GM18520 (cell line): Measurements from ENCODE around the gene C2CD4D.

Experiments used
- ATAC-seq: cut with Tn5 transposase; IDR thresholded peaks from one replicate; pipeline ENCODE4 v1.9.1; 2021; ENCODE audit not compliant: unreplicated experiment

The C2CD4D gene

GRCh38 chr1:151835596-151835995, 4.0 kb downstream of the C2CD4D start:
- no peak for ATAC-seq

GRCh38 chr1:151834239-151834638, 5.4 kb downstream of the C2CD4D start:
- no peak for ATAC-seq

GRCh38 chr1:151833172-151833900, 6.3 kb downstream of the C2CD4D start:
- ATAC-seq = no peak

- no peak for ATAC-seq
These were observed 7.2 kb downstream of the C2CD4D start for GRCh38 chr1:151832318-151832980.

DNA sequence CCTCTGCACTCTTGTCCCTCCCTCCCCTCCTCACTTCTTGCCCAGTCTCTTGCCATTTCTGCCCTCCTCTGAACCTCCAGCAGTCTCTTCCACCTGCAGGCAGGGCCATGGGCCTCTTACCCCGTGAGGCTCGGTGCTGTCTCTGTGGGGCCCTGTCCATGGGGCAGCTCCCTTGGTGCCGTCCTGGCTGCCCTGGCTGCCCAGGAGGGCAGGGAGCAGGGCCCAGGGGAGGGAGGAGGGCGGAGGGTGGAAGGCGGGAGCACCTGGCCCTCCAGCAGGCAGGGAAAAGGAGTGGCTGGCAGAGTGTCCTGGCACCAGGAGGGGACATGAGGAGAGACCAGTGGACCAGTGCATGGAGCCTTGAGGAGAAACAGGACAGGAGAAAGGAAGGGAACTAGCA, 8.0 kb downstream of the C2CD4D start, which contains the start of gene RORC:
TSS of gene RORC (minus strand) at position 198 of the 400 bp plus-strand sequence. CDS start at position 160, 38 bp downstream.
- no peak for ATAC-seq

DNA sequence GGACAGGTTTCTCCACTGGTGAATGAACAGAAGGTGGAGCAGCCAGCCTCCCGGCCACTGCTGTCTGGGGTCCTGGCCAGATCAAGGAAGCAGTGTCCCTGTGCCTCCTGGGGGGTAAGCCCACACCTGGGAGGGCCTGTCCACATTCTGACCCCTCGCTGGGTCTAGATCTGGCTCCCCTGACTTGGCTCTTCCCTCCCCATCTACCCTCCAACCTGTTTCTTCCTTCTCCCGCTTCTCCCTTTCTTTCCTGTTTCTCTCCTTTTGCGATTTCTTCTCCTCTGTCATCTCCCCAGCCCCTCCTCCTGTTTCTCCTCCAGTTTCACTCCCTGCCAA, 8.4 kb downstream of the C2CD4D start:
- no peak for ATAC-seq

DNA sequence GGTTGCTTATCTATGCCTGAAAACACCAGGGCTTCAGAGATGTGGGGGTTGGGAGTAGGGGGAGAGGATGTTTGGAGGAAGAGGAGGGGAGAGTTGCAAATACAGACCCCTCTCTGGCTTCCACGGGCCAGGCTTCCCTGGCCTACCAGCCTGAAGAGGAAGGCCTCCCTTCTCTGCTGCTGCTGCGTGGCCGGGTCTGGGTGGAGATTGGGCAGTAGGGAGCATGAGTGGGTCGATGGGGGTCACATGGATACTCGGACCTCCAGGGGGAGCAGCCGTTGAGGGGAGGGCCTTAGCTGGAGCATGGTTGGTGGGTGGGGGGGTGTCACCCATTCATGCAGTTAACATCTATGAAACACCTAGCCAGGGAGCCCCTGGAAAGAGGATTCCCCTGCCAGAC, 9.6 kb downstream of the C2CD4D start:
- ATAC-seq = no peak

DNA sequence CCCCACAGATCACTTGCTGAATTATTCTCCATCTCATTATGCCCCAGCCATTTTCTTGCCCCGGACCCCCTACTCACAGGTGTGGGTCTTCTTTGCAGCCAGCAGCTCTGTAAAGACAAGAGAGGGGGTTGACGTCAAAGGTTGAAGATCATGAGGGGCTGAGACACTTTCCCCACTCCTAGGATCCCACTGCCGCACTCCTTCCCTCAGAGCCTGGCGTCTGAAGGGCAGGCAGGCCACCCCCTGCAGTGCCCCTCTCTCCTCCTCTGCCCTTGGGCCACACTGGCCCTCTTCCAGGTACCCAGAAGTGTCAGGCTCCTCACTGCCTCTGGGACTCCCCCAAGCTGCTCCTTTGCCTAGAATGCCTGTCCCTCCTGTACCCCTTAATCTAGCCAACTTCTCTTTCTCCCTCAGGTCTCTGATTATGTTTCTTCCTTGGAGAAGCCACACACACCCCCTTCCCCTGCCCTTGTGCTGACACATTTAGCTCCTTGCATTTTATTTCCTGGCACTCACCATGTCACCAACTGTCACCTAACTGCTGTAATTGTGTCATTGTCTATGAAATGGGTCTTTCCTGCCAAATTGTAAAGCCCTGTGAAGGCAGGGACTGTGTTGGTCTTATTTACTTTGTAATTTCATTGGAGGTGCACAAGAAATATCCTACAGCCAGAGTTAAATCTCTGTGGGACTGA, 10.1 kb downstream of the C2CD4D start:
- no peak for ATAC-seq

DNA sequence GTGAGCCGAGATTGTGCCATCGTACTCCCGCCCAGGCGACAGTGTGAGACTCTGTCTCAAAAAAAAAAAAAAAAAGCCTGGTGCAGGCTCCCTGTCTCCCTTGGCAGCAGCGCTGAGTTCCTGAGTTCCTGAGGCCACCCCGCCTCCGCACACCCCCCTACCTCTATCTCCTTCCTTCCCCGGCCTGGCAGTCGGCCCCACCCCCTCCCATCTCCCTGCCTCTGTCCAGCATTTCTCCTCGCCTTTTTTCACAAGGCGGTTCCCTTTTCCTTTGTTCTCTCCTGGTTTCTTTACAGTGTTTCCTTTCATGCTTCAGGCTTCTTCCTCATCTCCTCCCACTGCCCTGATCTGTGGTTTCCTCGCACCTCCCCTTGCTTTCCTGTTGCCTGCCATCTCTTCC, 10.7 kb downstream of the C2CD4D start:
- ATAC-seq = no peak

- ATAC-seq = no peak
These were observed 11.8 kb downstream of the C2CD4D start for GRCh38 chr1:151827853-151828252.

- ATAC-seq = no peak
These were observed 13.6 kb downstream of the C2CD4D start for GRCh38 chr1:151825751-151826660.

GRCh38 chr1:151825204-151825603, 14.4 kb downstream of the C2CD4D start:
- ATAC-seq = no peak

DNA sequence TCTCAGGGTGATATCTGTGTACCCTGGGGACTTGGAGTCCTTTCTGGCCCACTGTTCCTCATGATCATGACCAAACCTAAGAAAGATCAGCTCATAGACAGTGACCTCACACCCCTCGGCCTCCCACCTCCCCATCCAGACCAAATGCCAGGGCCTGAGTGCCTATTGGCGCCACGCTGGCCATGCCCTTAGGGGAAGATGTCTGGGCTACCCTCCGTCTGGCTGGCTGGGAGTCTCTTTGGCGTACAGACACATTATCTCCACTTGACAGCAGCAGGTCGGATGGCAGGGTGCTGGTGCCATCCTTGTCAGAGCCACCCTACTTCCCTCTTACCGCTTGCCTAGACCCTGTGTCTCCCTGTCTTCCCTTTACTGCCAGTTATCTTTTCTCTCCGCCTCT, 16.4 kb downstream of the C2CD4D start:
- ATAC-seq = no peak

GRCh38 chr1:151822404-151822803, 17.2 kb downstream of the C2CD4D start:
- no peak for ATAC-seq

DNA sequence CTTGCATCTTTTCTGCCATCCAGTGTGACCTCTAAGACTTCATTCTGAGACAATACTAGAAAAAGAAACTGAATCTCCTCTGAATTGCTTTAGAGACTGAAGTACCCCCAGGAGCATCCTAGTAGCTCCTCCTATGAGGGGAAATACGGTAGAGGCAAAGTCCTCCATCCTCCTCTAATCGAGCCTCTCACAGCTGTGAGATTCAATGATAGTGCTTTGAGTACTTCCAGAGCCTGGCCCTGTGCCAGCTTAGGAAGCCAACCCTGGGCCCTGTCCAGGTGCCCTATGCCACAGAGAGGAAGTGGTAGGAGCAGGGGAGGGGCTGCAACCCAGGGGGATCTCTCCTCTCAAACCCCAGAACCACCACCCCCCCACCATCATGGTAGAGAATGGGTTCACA, 18.7 kb downstream of the C2CD4D start:
- ATAC-seq = no peak

DNA sequence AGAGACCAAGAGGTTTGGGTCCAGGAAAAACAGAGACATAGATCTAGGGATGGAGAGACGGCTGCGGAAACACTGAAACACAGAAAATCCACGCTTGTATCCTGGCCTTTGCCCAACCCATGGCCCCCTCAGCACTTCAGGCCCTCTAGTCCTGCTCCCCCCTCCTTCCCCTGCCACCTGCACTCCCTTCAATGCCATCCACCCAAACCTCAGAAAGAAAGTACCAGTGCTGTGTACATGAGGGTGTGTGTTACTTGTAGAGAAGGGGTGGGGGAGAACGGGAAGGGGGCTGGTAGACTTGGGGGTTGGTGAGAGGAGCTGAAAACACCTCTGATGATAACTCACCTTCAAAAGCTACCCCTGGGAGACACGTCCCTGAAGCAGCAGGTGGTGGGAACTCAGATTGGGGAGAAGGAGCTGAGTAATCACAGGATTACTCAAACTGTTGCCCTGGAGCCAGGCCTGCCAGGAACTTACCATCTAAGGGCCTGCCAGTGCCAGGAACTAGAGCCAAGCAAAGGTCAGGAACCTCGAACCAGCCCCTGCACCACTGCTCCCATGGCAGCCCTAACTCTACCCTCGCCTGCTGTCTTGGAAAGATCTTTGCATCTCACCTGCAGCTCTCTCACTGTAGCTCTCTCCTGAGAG, 19.5 kb downstream of the C2CD4D start:
- ATAC-seq = no peak

GRCh38 chr1:151819227-151819835, 20.3 kb downstream of the C2CD4D start:
- ATAC-seq = no peak

DNA sequence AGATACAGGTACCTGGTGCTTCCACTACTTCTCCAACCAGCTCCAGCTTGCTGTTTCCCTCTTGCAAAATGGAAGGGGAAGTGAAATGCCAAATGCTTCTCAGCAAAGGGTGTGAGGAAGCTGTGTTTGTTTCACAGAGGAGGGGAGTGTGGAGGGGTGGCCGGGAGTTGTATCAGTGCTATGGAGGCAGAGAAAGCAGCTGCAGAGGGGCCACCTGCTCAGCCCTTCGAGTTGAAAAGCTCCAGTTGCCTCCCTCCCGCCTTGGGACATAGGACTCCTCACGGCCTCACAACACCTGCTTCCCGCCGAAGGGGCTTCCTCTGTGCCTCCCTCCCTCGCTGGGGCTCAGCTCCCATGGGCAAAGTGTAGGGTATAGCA, 22.3 kb downstream of the C2CD4D start:
- no peak for ATAC-seq

- no peak for ATAC-seq
These were observed 22.9 kb downstream of the C2CD4D start for GRCh38 chr1:151816548-151817352.
